Coronary artery (tissue), 2 donors: ENCODE results near the gene ARHGEF39.

Experiments
- DNase-seq: peaks from one replicate; pipeline ENCODE4 v3.0.0-alpha.2; 2017; ENCODE audit warnings: low spot score
- H3K27ac ChIP-seq, 2 donors: fragments of 200-600 bp; sonication (generic); one replicate each; pipeline ENCODE4 v1.5.1; 2016 to 2019
- H3K4me3 ChIP-seq: fragments of 200-600 bp; sonication (generic); 2 replicates; pipeline ENCODE4 v1.5.1; 2016; ENCODE audit warnings: mild to moderate bottlenecking, moderate library complexity
- CTCF ChIP-seq: fragments of 200-600 bp; sonication (generic); IDR thresholded peaks from one replicate; pipeline ENCODE4 v1.5.1; 2019; ENCODE audit warnings: antibody characterized with exemption

The ARHGEF39 gene

DNA sequence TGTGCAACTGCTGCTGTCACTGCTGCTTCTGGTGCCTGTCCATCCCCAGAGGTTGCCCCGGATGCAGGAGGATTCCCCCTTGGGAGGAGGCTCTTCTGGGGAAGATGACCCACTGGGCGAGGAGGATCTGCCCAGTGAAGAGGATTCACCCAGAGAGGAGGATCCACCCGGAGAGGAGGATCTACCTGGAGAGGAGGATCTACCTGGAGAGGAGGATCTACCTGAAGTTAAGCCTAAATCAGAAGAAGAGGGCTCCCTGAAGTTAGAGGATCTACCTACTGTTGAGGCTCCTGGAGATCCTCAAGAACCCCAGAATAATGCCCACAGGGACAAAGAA lies 9.0 kb upstream of the ARHGEF39 start:
- H3K4me3 ChIP-seq = no peak overlapping the region
- no peak for TF ChIP-seq CTCF
- no peak for DNase-seq
- no peak overlapping the region for H3K27ac ChIP-seq

DNA sequence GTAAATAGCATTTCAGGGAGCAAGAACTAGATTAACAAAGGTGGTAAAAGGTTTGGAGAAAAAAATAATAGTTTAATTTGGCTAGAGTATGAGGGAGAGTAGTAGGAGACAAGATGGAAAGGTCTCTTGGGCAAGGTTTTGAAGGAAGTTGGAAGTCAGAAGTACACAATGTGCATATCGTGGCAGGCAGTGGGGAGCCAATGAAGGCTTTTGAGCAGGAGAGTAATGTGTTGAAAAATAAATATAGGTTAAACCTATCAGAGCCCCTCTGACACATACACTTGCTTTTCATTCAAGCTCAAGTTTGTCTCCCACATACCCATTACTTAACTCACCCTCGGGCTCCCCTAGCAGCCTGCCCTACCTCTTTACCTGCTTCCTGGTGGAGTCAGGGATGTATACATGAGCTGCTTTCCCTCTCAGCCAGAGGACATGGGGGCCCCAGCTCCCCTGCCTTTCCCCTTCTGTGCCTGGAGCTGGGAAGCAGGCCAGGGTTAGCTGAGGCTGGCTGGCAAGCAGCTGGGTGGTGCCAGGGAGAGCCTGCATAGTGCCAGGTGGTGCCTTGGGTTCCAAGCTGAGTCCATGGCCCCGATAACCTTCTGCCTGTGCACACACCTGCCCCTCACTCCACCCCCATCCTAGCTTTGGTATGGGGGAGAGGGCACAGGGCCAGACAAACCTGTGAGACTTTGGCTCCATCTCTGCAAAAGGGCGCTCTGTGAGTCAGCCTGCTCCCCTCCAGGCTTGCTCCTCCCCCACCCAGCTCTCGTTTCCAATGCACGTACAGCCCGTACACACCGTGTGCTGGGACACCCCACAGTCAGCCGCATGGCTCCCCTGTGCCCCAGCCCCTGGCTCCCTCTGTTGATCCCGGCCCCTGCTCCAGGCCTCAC lies 8.4 kb upstream of the ARHGEF39 start, which contains the start of gene CA9:
TSS of gene CA9 (plus strand) at position 797 of the 893 bp plus-strand sequence. CDS start at position 829, 32 bp downstream.
- no peak for TF ChIP-seq CTCF
- DNase-seq = no peak
- Histone ChIP-seq H3K4me3 (no peak within 1 kb of the TSS), H3K27ac (no peak within 1 kb of the TSS)

- Histone ChIP-seq H3K4me3 (no peak overlapping the region), H3K27ac (no peak overlapping the region)
- no peak for DNase-seq
- TF ChIP-seq CTCF = no peak
Observed at GRCh38 chr9:35669331-35670145, 4.5 kb upstream of the ARHGEF39 start.

DNA sequence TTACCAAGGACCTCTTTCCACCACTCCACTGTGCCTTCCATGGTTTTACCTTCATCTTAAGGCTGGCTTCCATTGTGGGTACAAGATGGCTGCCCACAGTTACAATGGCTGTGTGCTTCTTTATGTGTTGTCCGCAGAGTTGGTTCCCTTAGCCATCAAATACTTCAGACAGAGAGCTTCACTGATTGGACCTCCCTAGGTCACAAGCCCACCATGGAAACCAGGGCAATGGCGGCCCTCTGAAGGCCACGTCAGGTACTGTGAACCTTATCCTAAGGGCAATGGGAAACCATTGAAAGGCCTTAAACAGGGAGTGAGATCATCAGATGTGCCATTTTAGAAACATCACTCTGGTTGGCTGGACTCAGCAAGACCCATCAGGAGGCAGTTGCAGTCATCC lies 2.9 kb upstream of the ARHGEF39 start:
- Histone ChIP-seq H3K4me3 (no peak overlapping the region), H3K27ac (no peak overlapping the region)
- TF ChIP-seq CTCF = no peak
- no peak for DNase-seq

DNA sequence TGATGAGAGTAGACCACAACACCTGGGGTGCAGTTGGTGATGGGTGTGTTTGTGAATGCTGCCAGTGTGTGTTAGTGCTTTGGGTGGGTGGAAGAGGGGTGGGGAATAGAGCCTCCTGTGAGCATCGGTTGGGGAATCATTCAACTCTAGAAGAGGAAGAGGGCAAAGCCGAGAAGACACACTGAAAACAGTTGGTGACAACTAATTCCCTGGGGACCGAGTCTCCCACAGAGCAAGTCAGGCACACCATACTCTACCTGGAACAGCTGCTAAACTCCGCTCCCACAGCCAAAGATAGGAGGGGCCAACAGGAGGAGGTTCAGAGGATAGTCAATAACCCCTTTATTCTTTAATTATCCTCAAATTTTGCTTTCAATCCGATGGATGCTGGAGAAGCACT lies 1.6 kb upstream of the ARHGEF39 start:
- Histone ChIP-seq H3K27ac (no peak overlapping the region), H3K4me3 (no peak overlapping the region)
- no peak for TF ChIP-seq CTCF

DNA sequence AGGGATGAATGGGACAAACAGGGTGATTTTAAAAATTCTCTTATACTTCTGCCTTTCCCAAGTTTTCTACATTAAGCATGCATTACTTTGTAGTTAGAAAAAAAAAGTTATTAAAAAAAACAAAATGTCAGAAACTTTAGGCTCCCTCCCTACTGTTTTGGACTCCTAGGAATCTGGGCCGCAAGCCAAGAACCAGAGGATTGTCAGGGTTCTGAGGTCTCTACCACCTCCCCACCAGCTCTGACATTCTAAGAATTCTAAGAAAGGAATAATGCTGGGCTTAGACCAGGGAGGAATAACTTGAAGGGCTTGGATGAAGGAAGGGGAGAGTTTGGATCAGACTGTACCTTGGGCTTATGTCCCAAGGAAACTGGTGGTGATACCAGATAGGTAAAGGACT lies 1.1 kb upstream of the ARHGEF39 start:
- no peak for DNase-seq
- no peak for TF ChIP-seq CTCF
- H3K4me3 ChIP-seq = no peak overlapping the region
- H3K27ac ChIP-seq = no peak overlapping the region

More for the DNA sequence above, 1.6 kb upstream of the ARHGEF39 start:
- DNase-seq = no peak
